WERI-Rb-1 (cell line): ENCODE data around the gene MARCKS.

Experiments
- DNase-seq: peaks from one replicate; pipeline ENCODE4 v3.0.0-alpha.2; 2020
- H3K27ac ChIP-seq: fragments of 250-450 bp; sonication (Bioruptor Pico); 2 replicates; pipeline ENCODE4 v1.5.1; 2020; ENCODE audit warnings: mild to moderate bottlenecking, moderate library complexity
- H3K27me3 ChIP-seq: fragments of 250-450 bp; sonication (Bioruptor Pico); 2 replicates; pipeline ENCODE4 v1.5.1; 2021; ENCODE audit warnings: mild to moderate bottlenecking, low read depth, moderate library complexity; ENCODE audit not compliant: insufficient read depth, severe bottlenecking
- H3K36me3 ChIP-seq: fragments of 250-450 bp; sonication (Bioruptor Pico); 2 replicates; pipeline ENCODE4 v1.5.1; 2020; ENCODE audit warnings: mild to moderate bottlenecking, moderate library complexity
- H3K4me3 ChIP-seq: 2 replicates; pipeline ENCODE4 v1.5.1; 2011; ENCODE audit warnings: low read depth, mild to moderate bottlenecking, control low read depth, low read length
- H3K9me3 ChIP-seq: fragments of 250-450 bp; sonication (Bioruptor Pico); 2 replicates; pipeline ENCODE4 v1.5.1; 2021; ENCODE audit warnings: mild to moderate bottlenecking, moderate library complexity; ENCODE audit not compliant: severe bottlenecking
- CTCF ChIP-seq: IDR thresholded peaks from 2 replicates; pipeline ENCODE4 v1.5.1; 2011; ENCODE audit warnings: low read depth, mild to moderate bottlenecking, control low read depth, inconsistent platforms, low read length

The MARCKS gene

GRCh38 chr6:113871975-113872374 lies 14.8 kb downstream of the MARCKS start:
- H3K9me3 ChIP-seq, result no peaks in the 10 kb centered on the region
- no peak overlapping the region for H3K4me3 ChIP-seq
- no peak overlapping the region for H3K27ac ChIP-seq
- H3K36me3 ChIP-seq, result no peaks in the 10 kb centered on the region
- H3K27me3 ChIP-seq, result no peaks in the 10 kb centered on the region
- DNase-seq, result no peak
- TF ChIP-seq CTCF, result no peak

- H3K4me3 ChIP-seq, result no peak overlapping the region
- no peak for TF ChIP-seq CTCF
- DNase-seq, result no peak
Observed at GRCh38 chr6:113873043-113873667, 16.0 kb downstream of the MARCKS start.

GRCh38 chr6:113875470-113875869 lies 18.3 kb downstream of the MARCKS start:
- DNase-seq, result no peak
- TF ChIP-seq CTCF, result no peak

More at GRCh38 chr6:113873043-113873667, 16.0 kb downstream of the MARCKS start:
- Histone ChIP-seq H3K9me3 (no peaks in the 10 kb centered on the region), H3K27me3 (no peaks in the 10 kb centered on the region), H3K27ac (no peak overlapping the region), H3K36me3 (no peaks in the 10 kb centered on the region)

GRCh38 chr6:113876695-113877094 lies 19.6 kb downstream of the MARCKS start:
- no peaks in the 10 kb centered on the region for H3K27me3 ChIP-seq
- no peaks in the 10 kb centered on the region for H3K36me3 ChIP-seq
- DNase-seq, result no peak
- no peak overlapping the region for H3K4me3 ChIP-seq
- H3K9me3 ChIP-seq, result no peaks in the 10 kb centered on the region
- no peak for TF ChIP-seq CTCF
- no peak overlapping the region for H3K27ac ChIP-seq

More at GRCh38 chr6:113875470-113875869, 18.3 kb downstream of the MARCKS start:
- H3K27ac ChIP-seq, result no peak overlapping the region
- no peaks in the 10 kb centered on the region for H3K27me3 ChIP-seq
- no peak overlapping the region for H3K4me3 ChIP-seq
- H3K36me3 ChIP-seq, result no peaks in the 10 kb centered on the region
- no peaks in the 10 kb centered on the region for H3K9me3 ChIP-seq

GRCh38 chr6:113879186-113880096 lies 22.3 kb downstream of the MARCKS start:
- TF ChIP-seq CTCF, result peak; percentile 82
- H3K27me3 ChIP-seq, result no peaks in the 10 kb centered on the region
- peak; percentile 60 for DNase-seq
- H3K36me3 ChIP-seq, result no peaks in the 10 kb centered on the region
- no peaks in the 10 kb centered on the region for H3K9me3 ChIP-seq
- no peak overlapping the region for H3K4me3 ChIP-seq
- H3K27ac ChIP-seq, result no peak overlapping the region
